Cardiac fibroblast (primary cell): ENCODE measurements around the gene CARTPT.

Experiments
- DNase-seq, 2 donors: peaks; one replicate each; pipeline versions ENCODE4 v3.0.0 to v3.0.0-alpha.2; 2010; ENCODE audit warnings: low read depth in 2 of 2
- H3K4me3 ChIP-seq, 2 donors: replicated peaks in 1 of 2; 1 replicate in 1 of 2; 2 replicates in 1 of 2; pipeline ENCODE4 v1.5.1; 2011; ENCODE audit warnings: low read depth in 2 of 2, low read length in 2 of 2, mild to moderate bottlenecking in 2 of 2, moderate library complexity in 1 of 2
- CTCF ChIP-seq: IDR thresholded peaks from one replicate; pipeline ENCODE4 v1.5.1; 2011; ENCODE audit warnings: low read depth, mild to moderate bottlenecking, low read length, inconsistent platforms

The CARTPT gene

GRCh38 chr5:71701407-71701806 lies 17.7 kb upstream of the CARTPT start:
- no peak overlapping the region for H3K4me3 ChIP-seq
- TF ChIP-seq CTCF, result no peak
- no peak for DNase-seq

GRCh38 chr5:71703941-71704340 lies 15.1 kb upstream of the CARTPT start:
- no peak overlapping the region for H3K4me3 ChIP-seq
- DNase-seq, result no peak
- no peak for TF ChIP-seq CTCF

GRCh38 chr5:71705421-71705820 lies 13.7 kb upstream of the CARTPT start:
- no peak for DNase-seq
- no peak overlapping the region for H3K4me3 ChIP-seq
- TF ChIP-seq CTCF, result no peak

- no peak for TF ChIP-seq CTCF
- no peak for DNase-seq
- no peak overlapping the region for H3K4me3 ChIP-seq
Observed at GRCh38 chr5:71706906-71707305, 12.2 kb upstream of the CARTPT start.

GRCh38 chr5:71711610-71712009 lies 7.5 kb upstream of the CARTPT start:
- no peak overlapping the region for H3K4me3 ChIP-seq
- DNase-seq, result no peak
- no peak for TF ChIP-seq CTCF

GRCh38 chr5:71714911-71715310 lies 4.2 kb upstream of the CARTPT start:
- H3K4me3 ChIP-seq, result no peak overlapping the region
- TF ChIP-seq CTCF, result no peak
- no peak for DNase-seq

GRCh38 chr5:71727978-71728377 lies 8.9 kb downstream of the CARTPT start:
- no peak overlapping the region for H3K4me3 ChIP-seq
- DNase-seq, result no peak
- TF ChIP-seq CTCF, result no peak
